Smooth muscle cell (in vitro differentiated cells): Measurements from ENCODE around the gene TMEM147. TPM values are rescaled to one million over a fixed set of nuclear protein-coding genes. Genes with fewer than 3 reads are reported as not detected.

Experiments used
- DNase-seq: peaks from one replicate; lab custom pipeline; 2025; ENCODE audit not compliant: unreplicated experiment; lab: John Stamatoyannopoulos, UW
- H2AFZ ChIP-seq: fragments of 200-600 bp; sonication (generic); 2 replicates; pipeline ENCODE4 v1.6.0; 2016; ENCODE audit warnings: antibody characterized with exemption, low read depth, mild to moderate bottlenecking
- H3F3A ChIP-seq: fragments of 200-600 bp; sonication (generic); 2 replicates; pipeline ENCODE4 v1.6.0; 2017; ENCODE audit warnings: antibody characterized with exemption, low read depth
- H3K27ac ChIP-seq: fragments of 200-600 bp; sonication (generic); 2 replicates; pipeline ENCODE4 v1.5.1; 2016; ENCODE audit warnings: low read depth, mild to moderate bottlenecking
- H3K27me3 ChIP-seq: fragments of 200-600 bp; sonication (generic); 2 replicates; pipeline ENCODE4 v1.6.1; 2016; ENCODE audit warnings: low read depth, mild to moderate bottlenecking
- H3K36me3 ChIP-seq: fragments of 200-600 bp; sonication (generic); 2 replicates; pipeline ENCODE4 v1.5.1; 2016; ENCODE audit warnings: low read depth
- H3K4me1 ChIP-seq: fragments of 200-600 bp; sonication (generic); 2 replicates; pipeline ENCODE4 v1.5.1; 2016; ENCODE audit warnings: low read depth
- H3K4me2 ChIP-seq: fragments of 200-600 bp; sonication (generic); 2 replicates; pipeline ENCODE4 v1.6.0; 2016; ENCODE audit warnings: mild to moderate bottlenecking
- H3K4me3 ChIP-seq: fragments of 200-600 bp; sonication (generic); 2 replicates; pipeline ENCODE4 v1.5.1; 2016; ENCODE audit warnings: mild to moderate bottlenecking
- H3K79me2 ChIP-seq: fragments of 200-600 bp; sonication (generic); 2 replicates; pipeline ENCODE4 v1.6.0; 2016; ENCODE audit warnings: low read depth, mild to moderate bottlenecking
- H3K9ac ChIP-seq: fragments of 200-600 bp; sonication (generic); 2 replicates; pipeline ENCODE4 v1.6.0; 2016; ENCODE audit warnings: low read depth
- H3K9me3 ChIP-seq: fragments of 200-600 bp; sonication (generic); replicated peaks from 2 replicates; pipeline ENCODE4 v1.5.1; 2016; ENCODE audit warnings: low read depth
- H4K20me1 ChIP-seq: fragments of 200-600 bp; sonication (generic); 2 replicates; pipeline ENCODE4 v1.6.0; 2016; ENCODE audit warnings: low read depth
- WGBS: methylation state at CpG from one replicate; pipeline ENCODE4 v1.1.7; 2016; ENCODE audit warnings: low lambda C conversion rate; 5-methylcytosine and 5-hydroxymethylcytosine counted together
- polyA plus RNA-seq: library from polyadenylated mRNA; unstranded; fragments of >200 nt; fragmentation: Nextera tagmentation; extraction: Ambion mirVana; gene quantifications from 2 replicates; pipeline ENCODE4 v1.2.1, GENCODE V29; 2016
- total RNA-seq: library from RNA; depleted of rRNA; stranded (reverse); fragments of >200 nt; gene quantifications from 2 replicates; pipeline ENCODE4 v1.2.3, GENCODE V29; 2014
- TF ChIP-seq, protein P1 (sequence below): fragments of 200-600 bp; sonication (generic); IDR thresholded peaks from 2 replicates; pipeline ENCODE4 v1.5.1; 2017; ENCODE audit warnings: borderline replicate concordance, mild to moderate bottlenecking, antibody characterized with exemption; ENCODE audit not compliant: insufficient read depth, poor library complexity, severe bottlenecking

TMEM147 gene
- total and polyA plus RNA-seq, 2 experiments from 2014 or later = 168 to 291 TPM

DNA sequence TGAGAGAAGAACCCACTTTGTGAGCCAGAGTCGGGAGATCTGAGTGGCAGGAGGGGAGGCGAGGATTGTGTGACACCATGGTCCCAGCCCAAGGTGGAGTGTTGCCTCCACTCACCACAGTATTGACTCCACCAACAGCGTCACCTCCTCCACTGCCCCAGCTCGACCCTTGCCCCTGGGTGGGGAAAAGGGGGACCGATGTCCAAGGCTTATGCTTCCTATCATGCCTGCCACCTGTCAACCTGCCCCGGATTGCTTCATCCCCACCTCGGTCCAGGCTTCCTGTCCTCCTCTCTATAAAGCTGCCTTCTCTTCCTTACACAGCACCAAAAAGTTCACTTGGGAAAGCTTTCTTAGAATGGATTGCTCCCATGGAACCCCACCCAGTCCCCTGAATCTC lies 39.4 kb upstream of the TMEM147 start:
- TF ChIP-seq, protein P1, sequence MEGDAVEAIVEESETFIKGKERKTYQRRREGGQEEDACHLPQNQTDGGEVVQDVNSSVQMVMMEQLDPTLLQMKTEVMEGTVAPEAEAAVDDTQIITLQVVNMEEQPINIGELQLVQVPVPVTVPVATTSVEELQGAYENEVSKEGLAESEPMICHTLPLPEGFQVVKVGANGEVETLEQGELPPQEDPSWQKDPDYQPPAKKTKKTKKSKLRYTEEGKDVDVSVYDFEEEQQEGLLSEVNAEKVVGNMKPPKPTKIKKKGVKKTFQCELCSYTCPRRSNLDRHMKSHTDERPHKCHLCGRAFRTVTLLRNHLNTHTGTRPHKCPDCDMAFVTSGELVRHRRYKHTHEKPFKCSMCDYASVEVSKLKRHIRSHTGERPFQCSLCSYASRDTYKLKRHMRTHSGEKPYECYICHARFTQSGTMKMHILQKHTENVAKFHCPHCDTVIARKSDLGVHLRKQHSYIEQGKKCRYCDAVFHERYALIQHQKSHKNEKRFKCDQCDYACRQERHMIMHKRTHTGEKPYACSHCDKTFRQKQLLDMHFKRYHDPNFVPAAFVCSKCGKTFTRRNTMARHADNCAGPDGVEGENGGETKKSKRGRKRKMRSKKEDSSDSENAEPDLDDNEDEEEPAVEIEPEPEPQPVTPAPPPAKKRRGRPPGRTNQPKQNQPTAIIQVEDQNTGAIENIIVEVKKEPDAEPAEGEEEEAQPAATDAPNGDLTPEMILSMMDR = no peak
- Histone ChIP-seq H3K4me1 (peaks cover 7% of the 10 kb centered on the region), H3K9ac (no peak overlapping the region), H3K79me2 (no peaks in the 10 kb centered on the region), H3F3A (no peaks in the 10 kb centered on the region), H3K4me2 (no peak overlapping the region), H3K4me3 (no peak overlapping the region), H2AFZ (no peak overlapping the region), H3K27ac (no peak overlapping the region), H3K9me3 (no peaks in the 10 kb centered on the region), H4K20me1 (no peaks in the 10 kb centered on the region), H3K27me3 (peaks cover 8% of the 10 kb centered on the region), H3K36me3 (no peaks in the 10 kb centered on the region)
- 97% methylated on average over 7 of the region's 7 CpGs for WGBS
- no peak for DNase-seq

DNA sequence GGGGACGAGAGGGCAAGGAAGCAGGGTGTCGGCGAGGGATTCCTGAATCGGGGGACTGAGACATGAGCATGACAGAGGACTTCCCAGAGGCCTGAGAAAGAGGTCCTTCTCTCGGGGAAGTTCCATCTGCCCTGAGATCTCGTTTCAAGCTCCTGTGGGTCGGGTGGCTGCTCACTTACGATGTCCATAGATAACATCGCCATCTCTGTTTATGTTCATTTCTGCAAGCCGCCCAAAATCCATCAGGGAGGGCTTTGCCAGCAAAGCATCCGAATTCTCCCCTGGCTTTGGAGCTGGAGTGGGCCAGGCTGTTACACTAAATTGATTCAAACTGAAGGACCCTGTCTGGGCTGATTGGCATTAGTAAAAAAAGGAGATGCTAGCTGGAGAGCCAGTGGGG lies 37.9 kb upstream of the TMEM147 start:
- peaks cover 7% of the 10 kb centered on the region for H3K4me1 ChIP-seq
- no peak for DNase-seq
- peaks cover 8% of the 10 kb centered on the region for H3K27me3 ChIP-seq
- H4K20me1 ChIP-seq = no peaks in the 10 kb centered on the region
- no peak overlapping the region for H3K27ac ChIP-seq
- TF ChIP-seq, protein P1 = no peak
- H3K79me2 ChIP-seq = no peaks in the 10 kb centered on the region
- H3K9ac ChIP-seq = no peak overlapping the region
- H3K4me2 ChIP-seq = no peak overlapping the region
- no peak overlapping the region for H2AFZ ChIP-seq
- H3K4me3 ChIP-seq = no peak overlapping the region
- no peaks in the 10 kb centered on the region for H3F3A ChIP-seq
- H3K9me3 ChIP-seq = no peaks in the 10 kb centered on the region
- no peaks in the 10 kb centered on the region for H3K36me3 ChIP-seq
- WGBS = 93% methylated on average over 11 of the region's 11 CpGs

DNA sequence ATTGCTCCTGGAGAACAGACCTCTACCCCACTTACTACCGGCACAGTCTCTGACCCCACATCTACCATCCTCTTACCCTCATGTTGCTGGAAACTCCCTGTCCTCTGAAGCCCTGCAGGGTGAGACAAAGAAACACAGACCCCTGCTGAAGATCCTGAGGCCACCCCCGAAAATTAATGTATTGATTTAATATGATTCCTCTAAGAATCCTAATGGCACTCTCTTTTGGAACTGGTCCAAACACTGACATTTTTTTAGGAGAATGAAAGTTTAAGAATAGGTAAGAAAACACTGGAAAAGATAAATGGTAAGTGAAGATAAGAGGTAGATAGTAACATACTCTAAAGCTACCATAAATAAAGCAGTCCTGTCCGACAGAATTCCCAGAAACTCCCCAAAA lies 37.3 kb upstream of the TMEM147 start:
- no peak for DNase-seq
- 98% methylated on average over 3 of the region's 3 CpGs for WGBS
- H3K4me1 ChIP-seq = peaks cover 7% of the 10 kb centered on the region
- peaks cover 8% of the 10 kb centered on the region for H3K27me3 ChIP-seq
- H3F3A ChIP-seq = no peaks in the 10 kb centered on the region
- no peaks in the 10 kb centered on the region for H3K36me3 ChIP-seq
- H4K20me1 ChIP-seq = no peaks in the 10 kb centered on the region
- no peak overlapping the region for H2AFZ ChIP-seq
- no peak overlapping the region for H3K9ac ChIP-seq
- no peak overlapping the region for H3K4me2 ChIP-seq
- no peaks in the 10 kb centered on the region for H3K9me3 ChIP-seq
- TF ChIP-seq, protein P1 = no peak
- H3K79me2 ChIP-seq = no peaks in the 10 kb centered on the region
- H3K4me3 ChIP-seq = no peak overlapping the region
- no peak overlapping the region for H3K27ac ChIP-seq

DNA sequence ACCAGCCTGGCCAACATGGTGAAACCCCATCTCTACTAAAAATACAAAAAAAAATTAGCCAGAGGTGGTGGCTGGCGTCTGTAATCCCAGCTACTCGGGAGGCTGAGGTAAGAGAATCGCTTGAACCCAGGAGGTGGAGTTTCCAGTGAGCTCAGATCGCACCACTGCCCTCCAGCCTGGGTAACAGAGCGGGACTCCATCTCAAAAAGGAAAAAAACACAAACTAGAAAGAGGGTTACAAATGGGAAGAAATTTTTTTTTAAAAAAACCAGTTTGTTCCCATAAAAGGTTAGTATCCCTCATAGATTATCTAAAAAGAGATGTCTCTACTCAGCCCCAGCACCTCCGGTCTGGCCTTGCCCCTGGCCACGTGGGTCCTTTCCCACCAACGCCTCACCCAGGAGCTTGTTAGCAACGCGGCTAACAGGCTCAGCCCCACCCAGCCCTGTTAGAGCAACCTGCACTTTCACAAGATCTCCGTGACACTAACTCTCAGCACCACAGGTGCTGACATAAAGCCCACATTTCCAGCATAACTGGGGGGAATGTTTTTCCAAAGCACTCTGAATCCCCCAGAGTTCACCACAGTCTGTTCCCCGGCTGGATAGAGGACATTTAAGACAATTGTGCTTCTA lies 36.3 kb upstream of the TMEM147 start:
- H3K9ac ChIP-seq = no peak overlapping the region
- no peaks in the 10 kb centered on the region for H3F3A ChIP-seq
- H3K9me3 ChIP-seq = no peaks in the 10 kb centered on the region
- H3K4me1 ChIP-seq = peaks cover 7% of the 10 kb centered on the region
- peaks cover 8% of the 10 kb centered on the region for H3K27me3 ChIP-seq
- 15% methylated on average over 12 of the region's 12 CpGs for WGBS
- TF ChIP-seq, protein P1 = no peak
- no peaks in the 10 kb centered on the region for H3K36me3 ChIP-seq
- H2AFZ ChIP-seq = peak overlapping the region; percentile 94
- peak overlapping the region; percentile 85 for H3K4me2 ChIP-seq
- no peak overlapping the region for H3K27ac ChIP-seq
- H3K4me3 ChIP-seq = peak overlapping the region; percentile 60
- no peaks in the 10 kb centered on the region for H3K79me2 ChIP-seq
- H4K20me1 ChIP-seq = no peaks in the 10 kb centered on the region
- no peak for DNase-seq
